OCI-LY7 (cell line): ENCODE data around the gene RNF169. TPM values are rescaled to one million over a fixed set of nuclear protein-coding genes. Genes with fewer than 3 reads are reported as not detected.
A peak's percentile ranks its signal among the peaks of the same experiment; 100 is the strongest.
"Not testable (repeated sequence)": the region's sequence is repeated elsewhere in the genome, so short reads cannot be mapped to it uniquely, and the experiment has no call there.

Experiments used
- BruUV-seq: library from RNA; stranded (reverse); fragments of 400-500 nt; replicated peaks from 2 replicates; lab custom pipeline; 2021; lab: Mats Ljungman, UMichigan
- CTCF ChIA-PET: fragments of 300-600 bp; sonication (Branson Sonifier 250); formaldehyde crosslinking; loops from one replicate; lab custom pipeline; 2022; ENCODE audit warnings: antibody characterized with exemption; ENCODE audit not compliant: unreplicated experiment; lab: Charles Lee
- POLR2A ChIA-PET: fragments of 300-600 bp; sonication (Branson Sonifier 250); formaldehyde crosslinking; loops from one replicate; lab custom pipeline; 2022; ENCODE audit warnings: antibody characterized with exemption; lab: Charles Lee
- DNase-seq: peaks from one replicate; pipeline ENCODE4 v3.0.0-alpha.2; 2015; ENCODE audit warnings: low spot score
- H2AFZ ChIP-seq: fragments of 200-600 bp; sonication (generic), shearing (Covaris generic); 2 replicates; pipeline ENCODE4 v1.6.1; 2014; ENCODE audit warnings: mild to moderate bottlenecking, antibody characterized with exemption, low read length, moderate library complexity
- H3K27ac ChIP-seq: fragments of 200-600 bp; sonication (generic); 2 replicates; pipeline ENCODE4 v1.5.1; 2014; ENCODE audit warnings: mixed run types, low read depth, mild to moderate bottlenecking, moderate library complexity, low read length, inconsistent platforms; ENCODE audit not compliant: poor library complexity, severe bottlenecking
- H3K36me3 ChIP-seq: fragments of 200-600 bp; sonication (generic); 2 replicates; pipeline ENCODE4 v1.6.1; 2014; ENCODE audit warnings: mild to moderate bottlenecking, antibody characterized with exemption, low read length, moderate library complexity, mixed read lengths; ENCODE audit not compliant: insufficient read depth
- H3K4me1 ChIP-seq: fragments of 200-600 bp; sonication (generic); 2 replicates; pipeline ENCODE4 v1.5.1; 2014; ENCODE audit warnings: mild to moderate bottlenecking, low read length; ENCODE audit not compliant: insufficient read depth, poor library complexity, severe bottlenecking
- H3K4me2 ChIP-seq: fragments of 200-600 bp; sonication (generic); 2 replicates; pipeline ENCODE4 v1.6.1; 2014; ENCODE audit warnings: mild to moderate bottlenecking, low read length
- H3K4me3 ChIP-seq: fragments of 200-600 bp; sonication (generic); 2 replicates; pipeline ENCODE4 v1.5.1; 2014; ENCODE audit warnings: mild to moderate bottlenecking, low read depth, low read length; ENCODE audit not compliant: poor library complexity, severe bottlenecking
- H3K79me2 ChIP-seq: fragments of 200-600 bp; sonication (generic); 2 replicates; pipeline ENCODE4 v1.6.1; 2016; ENCODE audit warnings: low read depth, mild to moderate bottlenecking, low read length, moderate library complexity, mixed read lengths; ENCODE audit not compliant: insufficient read depth
- H3K9me2 ChIP-seq: fragments of 200-600 bp; sonication (generic); 2 replicates; pipeline ENCODE4 v1.6.1; 2016; ENCODE audit warnings: mild to moderate bottlenecking, low read length, mixed read lengths; ENCODE audit not compliant: insufficient read depth
- H3K9me3 ChIP-seq: fragments of 200-600 bp; sonication (generic); 2 replicates; pipeline ENCODE4 v1.6.1; 2014; ENCODE audit warnings: mild to moderate bottlenecking, mixed run types, low read length, mixed read lengths
- H4K20me1 ChIP-seq: fragments of 200-600 bp; sonication (generic); 2 replicates; pipeline ENCODE4 v1.6.1; 2014; ENCODE audit warnings: mild to moderate bottlenecking, antibody characterized with exemption, low read length, moderate library complexity, mixed read lengths; ENCODE audit not compliant: insufficient read depth
- EZH2phosphoT487 ChIP-seq: fragments of 200-600 bp; sonication (generic); IDR thresholded peaks from 2 replicates; pipeline ENCODE4 v1.6.1; 2018; ENCODE audit warnings: low read depth, borderline replicate concordance, mild to moderate bottlenecking, mixed run types, antibody characterized with exemption, low read length, moderate library complexity, mixed read lengths
- intact Hi-C: fragments of 100-400 bp; cut with micrococcal nuclease; formaldehyde crosslinking; loops from one replicate; pipeline ENCODE4 v1.10.0; 2022; ENCODE audit not compliant: unreplicated experiment
- total RNA-seq, 2 experiments: library from RNA; depleted of rRNA in 1 of 2; stranded (reverse); fragments of >200 nt in 1 of 2; shearing (Covaris generic) in 1 of 2; gene quantifications; 2 replicates each; pipeline ENCODE4 v1.2.3, GENCODE V29; 2014 to 2022
- TF ChIP-seq, protein P1 (sequence below): fragments of 200-600 bp; sonication (generic); conservative IDR thresholded peaks from 2 replicates; pipeline ENCODE4 v1.5.1; 2014; ENCODE audit warnings: mild to moderate bottlenecking, antibody characterized with exemption, low read length, moderate library complexity, mixed read lengths

Gene RNF169
- total RNA-seq, 2 experiments from 2014 or later, result 16.4 to 18.0 TPM

DNA sequence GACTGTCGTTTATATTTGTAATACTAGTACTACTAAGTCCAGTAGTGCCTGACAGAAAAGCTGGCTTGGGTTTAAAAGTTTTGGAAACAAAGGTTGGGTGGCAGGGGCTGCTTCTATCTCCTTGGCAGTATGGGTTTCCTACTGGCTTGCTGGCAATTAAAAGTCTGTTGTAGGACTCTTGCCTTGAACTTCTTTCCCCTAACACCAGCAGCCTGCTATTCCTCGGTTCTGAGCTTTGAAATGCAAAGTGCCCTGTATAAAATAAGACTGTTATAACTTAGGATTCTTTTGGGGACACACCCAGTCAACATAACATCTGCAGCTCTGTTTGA is 1.3 kb downstream of the RNF169 start:
- DNase-seq, result peak; percentile 17
- ChIA-PET POLR2A (interaction anchor here (0.6 to 0.8 kb wide), 3 partner anchors 31 to 99 kb away, joined by 3 read pairs; no protein-coding TSS in a partner anchor), CTCF (no interaction called here)
- peaks cover 16% of the 10 kb centered on the region; the same call in 1 of the 2 replicates for H4K20me1 ChIP-seq
- H3K27ac ChIP-seq, result peak overlapping the region; percentile 64
- BruUV-seq, result TSS peak; percentile 76
- H3K4me3 ChIP-seq, result peak overlapping the region; percentile 75
- H3K4me1 ChIP-seq, result peaks cover 45% of the 10 kb centered on the region
- H3K9me3 ChIP-seq, result no peaks in the 10 kb centered on the region
- intact Hi-C loops, result no loop called here
- peak overlapping the region; percentile 73 for H2AFZ ChIP-seq
- H3K79me2 ChIP-seq, result peaks cover 56% of the 10 kb centered on the region
- no peak for TF ChIP-seq EZH2phosphoT487
- TF ChIP-seq, protein P1, sequence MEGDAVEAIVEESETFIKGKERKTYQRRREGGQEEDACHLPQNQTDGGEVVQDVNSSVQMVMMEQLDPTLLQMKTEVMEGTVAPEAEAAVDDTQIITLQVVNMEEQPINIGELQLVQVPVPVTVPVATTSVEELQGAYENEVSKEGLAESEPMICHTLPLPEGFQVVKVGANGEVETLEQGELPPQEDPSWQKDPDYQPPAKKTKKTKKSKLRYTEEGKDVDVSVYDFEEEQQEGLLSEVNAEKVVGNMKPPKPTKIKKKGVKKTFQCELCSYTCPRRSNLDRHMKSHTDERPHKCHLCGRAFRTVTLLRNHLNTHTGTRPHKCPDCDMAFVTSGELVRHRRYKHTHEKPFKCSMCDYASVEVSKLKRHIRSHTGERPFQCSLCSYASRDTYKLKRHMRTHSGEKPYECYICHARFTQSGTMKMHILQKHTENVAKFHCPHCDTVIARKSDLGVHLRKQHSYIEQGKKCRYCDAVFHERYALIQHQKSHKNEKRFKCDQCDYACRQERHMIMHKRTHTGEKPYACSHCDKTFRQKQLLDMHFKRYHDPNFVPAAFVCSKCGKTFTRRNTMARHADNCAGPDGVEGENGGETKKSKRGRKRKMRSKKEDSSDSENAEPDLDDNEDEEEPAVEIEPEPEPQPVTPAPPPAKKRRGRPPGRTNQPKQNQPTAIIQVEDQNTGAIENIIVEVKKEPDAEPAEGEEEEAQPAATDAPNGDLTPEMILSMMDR, result no peak
- H3K36me3 ChIP-seq, result peaks cover 14% of the 10 kb centered on the region
- H3K4me2 ChIP-seq, result peak overlapping the region; percentile 98
- no peaks in the 10 kb centered on the region for H3K9me2 ChIP-seq

DNA sequence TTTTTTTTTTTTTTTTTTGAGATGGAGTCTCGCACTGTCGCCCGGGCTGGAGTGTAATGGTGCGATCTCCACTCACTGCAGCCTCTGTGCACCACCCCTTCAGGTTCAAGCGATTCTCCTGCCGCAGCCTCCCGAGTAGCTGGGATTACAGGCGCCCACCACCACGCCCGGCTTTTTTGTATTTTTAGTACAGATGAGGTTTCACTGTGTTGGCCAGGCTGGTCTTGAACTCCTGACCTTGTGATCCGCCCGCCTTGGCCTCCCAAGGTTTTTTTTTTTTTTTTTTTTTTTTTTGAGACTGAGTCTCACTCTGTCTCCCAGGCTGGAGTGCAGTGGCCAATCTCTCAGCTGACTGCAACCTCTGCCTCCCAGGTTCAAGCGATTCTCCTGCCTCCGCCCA is 1.9 kb downstream of the RNF169 start:
- Histone ChIP-seq H4K20me1 (peaks cover 16% of the 10 kb centered on the region; the same call in 1 of the 2 replicates), H3K36me3 (peaks cover 14% of the 10 kb centered on the region), H3K4me1 (peaks cover 48% of the 10 kb centered on the region), H3K79me2 (peaks cover 63% of the 10 kb centered on the region), H3K4me2 (peak overlapping the region; percentile 98), H3K4me3 (peak overlapping the region; percentile 75)
- intact Hi-C loops, H3K9me2 ChIP-seq, BruUV-seq, DNase-seq, H3K27ac ChIP-seq, CTCF ChIA-PET, H2AFZ ChIP-seq, H3K9me3 ChIP-seq: not testable (repeated sequence)
- POLR2A ChIA-PET, result interaction anchor here (0.8 kb wide), 1 partner anchor 34 kb away, joined by 3 read pairs; no protein-coding TSS in a partner anchor

DNA sequence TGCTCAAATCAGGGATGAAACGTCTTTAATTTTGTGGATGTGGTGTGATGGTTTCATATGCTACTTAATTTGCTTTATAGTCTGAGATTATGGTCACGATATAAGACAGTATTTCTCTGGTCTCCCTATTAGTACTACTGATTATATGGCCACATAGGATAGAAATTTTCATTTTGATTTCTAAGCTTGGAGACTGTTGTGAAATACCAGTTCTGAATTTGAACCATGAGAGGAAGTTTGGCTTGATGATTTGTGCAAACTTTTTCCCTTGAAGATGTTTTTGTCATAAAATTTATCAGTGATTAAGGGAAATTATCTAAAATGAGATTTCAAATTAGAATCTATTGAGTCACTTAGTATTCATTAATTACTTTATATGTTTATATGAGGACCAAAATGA is 2.7 kb downstream of the RNF169 start:
- Histone ChIP-seq H3K79me2 (peaks cover 70% of the 10 kb centered on the region), H3K27ac (no peak overlapping the region), H2AFZ (no peak overlapping the region), H3K36me3 (peaks cover 17% of the 10 kb centered on the region), H3K4me3 (peak overlapping the region; percentile 10), H3K9me3 (0 out of 2 replicates have a peak, but pooled peaks cover 4% of the 10 kb centered on the region), H3K4me1 (peaks cover 48% of the 10 kb centered on the region), H3K4me2 (peak overlapping the region; percentile 98; the same call in 1 of the 2 replicates), H4K20me1 (peaks cover 16% of the 10 kb centered on the region; the same call in 1 of the 2 replicates), H3K9me2 (no peaks in the 10 kb centered on the region)
- TF ChIP-seq EZH2phosphoT487, result no peak
- TF ChIP-seq, protein P1, result no peak
- no peak for DNase-seq
- intact Hi-C loops, result no loop called here
- no TSS peak for BruUV-seq
- CTCF ChIA-PET, result no interaction called here
- POLR2A ChIA-PET, result interaction anchor here (0.8 kb wide), 1 partner anchor 35 kb away, joined by 3 read pairs; no protein-coding TSS in a partner anchor
